HepG2 (cell line): ENCODE results near the gene GLRB. TPM values are rescaled to one million over a fixed set of nuclear protein-coding genes. Genes with fewer than 3 reads are reported as not detected.
A peak's percentile ranks its signal among the peaks of the same experiment; 100 is the strongest.

Source experiments
- BCLAF1 ChIP-seq: fragments of 450-650 bp; IDR thresholded peaks from 2 replicates; pipeline ENCODE4 v1.6.1; 2017; ENCODE audit warnings: mild to moderate bottlenecking
- CBX5 ChIP-seq: sonication (generic); formaldehyde crosslinking; IDR thresholded peaks from 2 replicates; pipeline ENCODE4 v1.4.0; 2020; ENCODE audit warnings: missing genetic modification reagents, borderline replicate concordance
- ELF3 ChIP-seq: IDR thresholded peaks from 2 replicates; pipeline ENCODE4 v1.6.1; 2016; ENCODE audit warnings: missing genetic modification reagents, missing compliant biosample characterization
- EP300 ChIP-seq, 3 experiments: sonication (generic) in 1 of 3; formaldehyde crosslinking in 1 of 3; IDR thresholded peaks; 2 replicates each; pipeline versions ENCODE4 v1.5.1 to v1.6.1; 2011 to 2020; ENCODE audit warnings: low read depth in 2 of 3, low read length in 2 of 3, borderline replicate concordance in 1 of 3, improper control_type of control experiment in 1 of 3, mild to moderate bottlenecking in 1 of 3, missing genetic modification reagents in 1 of 3, moderate library complexity in 1 of 3
- FOXA3 ChIP-seq: IDR thresholded peaks from 2 replicates; pipeline ENCODE4 v1.6.1; 2016; ENCODE audit warnings: missing genetic modification reagents, missing compliant biosample characterization
- TBP ChIP-seq: sonication (generic); formaldehyde crosslinking; IDR thresholded peaks from 2 replicates; pipeline ENCODE4 v1.5.0; 2020; ENCODE audit warnings: missing genetic modification reagents
- ZNF331 ChIP-seq: sonication (generic); formaldehyde crosslinking; IDR thresholded peaks from 2 replicates; pipeline ENCODE4 v1.4.0; 2020; ENCODE audit warnings: missing genetic modification reagents
- ZNF407 ChIP-seq: sonication (generic); formaldehyde crosslinking; IDR thresholded peaks from one replicate; pipeline ENCODE4 v1.5.1; 2020; ENCODE audit warnings: mild to moderate bottlenecking, missing genetic modification reagents; ENCODE audit errors: not compliant biosample characterization
- ZNF44 ChIP-seq: sonication (generic); formaldehyde crosslinking; IDR thresholded peaks from 2 replicates; pipeline ENCODE4 v1.5.1; 2020; ENCODE audit warnings: mild to moderate bottlenecking, missing genetic modification reagents
- ZNF556 ChIP-seq: sonication (generic); formaldehyde crosslinking; IDR thresholded peaks from 2 replicates; pipeline ENCODE4 v1.4.0; 2020; ENCODE audit warnings: mild to moderate bottlenecking, missing genetic modification reagents, borderline replicate concordance
- polyA plus RNA-seq, 8 experiments: library from polyadenylated mRNA; depleted of rRNA in 3 of 8; stranded (reverse) in 7 of 8; unstranded in 1 of 8; fragments of >200 nt; fragmentation: Illumina TruSeq in 4 of 8; extraction: Trizol in 4 of 8; gene quantifications; 2 replicates each; pipeline versions ENCODE4 v1.2.1 to v1.2.3, GENCODE V29; 2011 to 2016; ENCODE audit warnings: low read depth in 4 of 8, missing spikeins in 1 of 8, mixed read lengths in 1 of 8; ENCODE audit not compliant: insufficient read depth in 1 of 8
- total RNA-seq, 5 experiments: library from RNA; depleted of rRNA; stranded (reverse); fragments of >200 nt; fragmentation: Illumina TruSeq; extraction: Trizol; gene quantifications; 2 replicates each; pipeline ENCODE4 v1.2.3, GENCODE V29; 2016; ENCODE audit warnings: low read depth in 1 of 5
- TF ChIP-seq, protein P1 (sequence below): sonication (generic); formaldehyde crosslinking; IDR thresholded peaks from 2 replicates; pipeline ENCODE4 v1.9.0; 2021; ENCODE audit warnings: mild to moderate bottlenecking, missing genetic modification reagents

The GLRB gene
- total and polyA plus RNA-seq, 2 of the 13 experiments (the other 11 are each of a cell fraction or from before 2014, with no cell fraction given), result 0.17 to 0.24 TPM

DNA sequence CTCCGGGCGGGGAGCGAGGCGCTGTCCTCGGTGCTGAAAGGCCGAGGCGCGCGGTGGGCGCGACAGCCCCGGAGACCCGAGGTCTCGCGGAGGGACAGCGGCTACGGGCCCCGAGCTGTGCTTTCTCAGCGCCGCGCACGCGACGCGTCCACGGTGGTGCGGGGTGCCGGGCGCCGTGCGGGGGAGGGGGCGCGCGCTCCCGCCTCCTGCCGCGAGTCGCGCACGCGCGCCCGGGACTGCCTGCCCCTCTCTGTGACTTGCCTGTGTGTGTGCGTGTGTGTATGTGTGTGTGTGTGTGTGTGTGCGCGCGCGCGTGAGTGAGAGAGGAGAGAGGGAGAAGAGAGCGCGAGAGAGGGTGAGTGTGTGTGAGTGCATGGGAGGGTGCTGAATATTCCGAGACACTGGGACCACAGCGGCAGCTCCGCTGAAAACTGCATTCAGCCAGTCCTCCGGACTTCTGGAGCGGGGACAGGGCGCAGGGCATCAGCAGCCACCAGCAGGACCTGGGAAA is 144.5 kb downstream of the GLRB start, which contains the start of gene GRIA2 (continued):
- TF ChIP-seq FOXA3 (CRISPR knock-in tag) (0 out of 2 replicates have a peak, but pooled peaks have one; percentile 42), ELF3 (peak; percentile 52; the same call in 1 of the 2 replicates), CBX5 (CRISPR knock-in tag) (no peak), ZNF407 (CRISPR knock-in tag) (peak; percentile 59), ZNF44 (CRISPR knock-in tag) (no peak), EP300 (IDR thresholded peaks at IDR 0.05; ENCODE audit: low read depth in 2 of 2, low read length in 2 of 2) (no peak), EP300 (CRISPR knock-in tag; IDR thresholded peaks at IDR 0.05; ENCODE audit: borderline replicate concordance) (no peak), TBP (CRISPR knock-in tag) (no peak), BCLAF1 (no peak), ZNF556 (no peak), ZNF331 (CRISPR knock-in tag) (peak; percentile 86)
- TF ChIP-seq, protein P1, sequence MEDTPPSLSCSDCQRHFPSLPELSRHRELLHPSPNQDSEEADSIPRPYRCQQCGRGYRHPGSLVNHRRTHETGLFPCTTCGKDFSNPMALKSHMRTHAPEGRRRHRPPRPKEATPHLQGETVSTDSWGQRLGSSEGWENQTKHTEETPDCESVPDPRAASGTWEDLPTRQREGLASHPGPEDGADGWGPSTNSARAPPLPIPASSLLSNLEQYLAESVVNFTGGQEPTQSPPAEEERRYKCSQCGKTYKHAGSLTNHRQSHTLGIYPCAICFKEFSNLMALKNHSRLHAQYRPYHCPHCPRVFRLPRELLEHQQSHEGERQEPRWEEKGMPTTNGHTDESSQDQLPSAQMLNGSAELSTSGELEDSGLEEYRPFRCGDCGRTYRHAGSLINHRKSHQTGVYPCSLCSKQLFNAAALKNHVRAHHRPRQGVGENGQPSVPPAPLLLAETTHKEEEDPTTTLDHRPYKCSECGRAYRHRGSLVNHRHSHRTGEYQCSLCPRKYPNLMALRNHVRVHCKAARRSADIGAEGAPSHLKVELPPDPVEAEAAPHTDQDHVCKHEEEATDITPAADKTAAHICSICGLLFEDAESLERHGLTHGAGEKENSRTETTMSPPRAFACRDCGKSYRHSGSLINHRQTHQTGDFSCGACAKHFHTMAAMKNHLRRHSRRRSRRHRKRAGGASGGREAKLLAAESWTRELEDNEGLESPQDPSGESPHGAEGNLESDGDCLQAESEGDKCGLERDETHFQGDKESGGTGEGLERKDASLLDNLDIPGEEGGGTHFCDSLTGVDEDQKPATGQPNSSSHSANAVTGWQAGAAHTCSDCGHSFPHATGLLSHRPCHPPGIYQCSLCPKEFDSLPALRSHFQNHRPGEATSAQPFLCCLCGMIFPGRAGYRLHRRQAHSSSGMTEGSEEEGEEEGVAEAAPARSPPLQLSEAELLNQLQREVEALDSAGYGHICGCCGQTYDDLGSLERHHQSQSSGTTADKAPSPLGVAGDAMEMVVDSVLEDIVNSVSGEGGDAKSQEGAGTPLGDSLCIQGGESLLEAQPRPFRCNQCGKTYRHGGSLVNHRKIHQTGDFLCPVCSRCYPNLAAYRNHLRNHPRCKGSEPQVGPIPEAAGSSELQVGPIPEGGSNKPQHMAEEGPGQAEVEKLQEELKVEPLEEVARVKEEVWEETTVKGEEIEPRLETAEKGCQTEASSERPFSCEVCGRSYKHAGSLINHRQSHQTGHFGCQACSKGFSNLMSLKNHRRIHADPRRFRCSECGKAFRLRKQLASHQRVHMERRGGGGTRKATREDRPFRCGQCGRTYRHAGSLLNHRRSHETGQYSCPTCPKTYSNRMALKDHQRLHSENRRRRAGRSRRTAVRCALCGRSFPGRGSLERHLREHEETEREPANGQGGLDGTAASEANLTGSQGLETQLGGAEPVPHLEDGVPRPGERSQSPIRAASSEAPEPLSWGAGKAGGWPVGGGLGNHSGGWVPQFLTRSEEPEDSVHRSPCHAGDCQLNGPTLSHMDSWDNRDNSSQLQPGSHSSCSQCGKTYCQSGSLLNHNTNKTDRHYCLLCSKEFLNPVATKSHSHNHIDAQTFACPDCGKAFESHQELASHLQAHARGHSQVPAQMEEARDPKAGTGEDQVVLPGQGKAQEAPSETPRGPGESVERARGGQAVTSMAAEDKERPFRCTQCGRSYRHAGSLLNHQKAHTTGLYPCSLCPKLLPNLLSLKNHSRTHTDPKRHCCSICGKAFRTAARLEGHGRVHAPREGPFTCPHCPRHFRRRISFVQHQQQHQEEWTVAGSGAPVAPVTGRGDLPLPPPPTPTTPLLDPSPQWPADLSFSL, result no peak
